Naive B cell (primary cell): ENCODE measurements around the gene NRIP2. TPM values are rescaled to one million over a fixed set of nuclear protein-coding genes. Genes with fewer than 3 reads are reported as not detected.

ENCODE experiments used
- ATAC-seq, 2 donors: fragments of 150-1000 bp; cut with Tn5 transposase; 2 replicates each; pipeline ENCODE4 v1.10.0; 2021; ENCODE audit warnings: low read depth in 2 of 2, mild to moderate bottlenecking in 2 of 2, moderate library complexity in 2 of 2
- DNase-seq: peaks from one replicate; pipeline ENCODE4 v3.0.0; 2022
- H3K27ac Mint-ChIP-seq, 6 donors: one replicate each; pipeline ENCODE4 v1.8.0; 2020 to 2022; ENCODE audit warnings: mild to moderate bottlenecking in 6 of 6, mixed read lengths in 6 of 6, moderate library complexity in 5 of 6, inconsistent platforms in 2 of 6
- H3K27me3 Mint-ChIP-seq, 3 donors: one replicate each; pipeline ENCODE4 v1.8.0; 2021 to 2022; ENCODE audit warnings: mixed read lengths in 3 of 3, mild to moderate bottlenecking in 1 of 3
- H3K36me3 Mint-ChIP-seq, 2 donors: one replicate each; pipeline ENCODE4 v1.8.0; 2020 to 2022; ENCODE audit warnings: mixed read lengths in 2 of 2, inconsistent platforms in 1 of 2, mild to moderate bottlenecking in 1 of 2
- H3K4me1 Mint-ChIP-seq, 3 donors: one replicate each; pipeline ENCODE4 v1.8.0; 2020 to 2022; ENCODE audit warnings: mixed read lengths in 3 of 3, inconsistent platforms in 1 of 3, mild to moderate bottlenecking in 1 of 3, moderate library complexity in 1 of 3
- H3K4me3 Mint-ChIP-seq, 8 donors: one replicate each; pipeline ENCODE4 v1.8.0; 2020 to 2022; ENCODE audit warnings: mild to moderate bottlenecking in 8 of 8, mixed read lengths in 8 of 8, moderate library complexity in 8 of 8, inconsistent platforms in 2 of 8
- H3K9me3 Mint-ChIP-seq, 7 donors: one replicate each; pipeline ENCODE4 v1.8.0; 2020 to 2022; ENCODE audit warnings: mixed read lengths in 7 of 7, mild to moderate bottlenecking in 5 of 7, inconsistent platforms in 2 of 7, moderate library complexity in 1 of 7
- polyA plus RNA-seq, 6 donors: library from polyadenylated mRNA; unstranded; fragments of 300-500 nt; fragmentation: Illumina TruSeq; gene quantifications; one replicate each; pipeline ENCODE4 v1.2.3, GENCODE V29; 2021; ENCODE audit warnings: low read depth in 6 of 6

NRIP2 gene
- polyA plus RNA-seq, 6 donors from 2014 or later, result 0.47 to 1.9 (median 1.1) TPM

GRCh38 chr12:2795291-2796186, 39.3 kb downstream of the NRIP2 start:
- ATAC-seq, result peak; percentile 63 to 67
- peak; percentile 75 for DNase-seq
- Mint-ChIP-seq H3K36me3 (peaks cover 0 to 8% of the 10 kb centered on the region in 2 donors), H3K4me1 (peaks cover 21 to 27% (median 21%) of the 10 kb centered on the region in 3 donors), H3K4me3 (peak overlapping the region; percentile 81 to 98 (median 94)), H3K27me3 (no peaks in the 10 kb centered on the region), H3K9me3 (no peaks in the 10 kb centered on the region), H3K27ac (peak overlapping the region in 5 of 6 donors; percentile 77 to 89 (median 83))

- peaks cover 21 to 27% (median 21%) of the 10 kb centered on the region in 3 donors for H3K4me1 Mint-ChIP-seq
- peaks cover 0 to 8% of the 10 kb centered on the region in 2 donors for H3K36me3 Mint-ChIP-seq
- DNase-seq (peak; percentile 85), ATAC-seq (peak; percentile 87)
- H3K27ac Mint-ChIP-seq, result peak within 1 kb of the TSS; percentile 61 to 89 (median 82)
- no peaks in the 10 kb centered on the region for H3K9me3 Mint-ChIP-seq
- H3K4me3 Mint-ChIP-seq, result peak within 1 kb of the TSS; percentile 86 to 98 (median 94)
- H3K27me3 Mint-ChIP-seq, result no peaks in the 10 kb centered on the region
Measured at GRCh38 chr12:2794736-2795289, 40.0 kb downstream of the NRIP2 start, which contains the start of gene FKBP4. FKBP4 (plus strand) TSS chr12:2794970; CDS start chr12:2795140, 170 bp downstream.

GRCh38 chr12:2794191-2794735, 40.6 kb downstream of the NRIP2 start:
- peaks cover 0 to under 1% (median 0%) of the 10 kb centered on the region in 7 donors for H3K9me3 Mint-ChIP-seq
- peak overlapping the region; percentile 83 to 93 (median 89) for H3K4me3 Mint-ChIP-seq
- H3K27ac Mint-ChIP-seq, result peak overlapping the region in 3 of 6 donors; percentile 66 to 76 (median 67)
- DNase-seq (peak; percentile 25), ATAC-seq (peak in 1 of 2 donors; percentile 4)
- peaks cover 21 to 27% (median 21%) of the 10 kb centered on the region in 3 donors for H3K4me1 Mint-ChIP-seq
- no peaks in the 10 kb centered on the region for H3K27me3 Mint-ChIP-seq
- H3K36me3 Mint-ChIP-seq, result peaks cover 0 to 8% of the 10 kb centered on the region in 2 donors

GRCh38 chr12:2793561-2793960, 41.3 kb downstream of the NRIP2 start:
- peak overlapping the region; percentile 73 to 93 (median 89) for H3K4me3 Mint-ChIP-seq
- DNase-seq (no peak), ATAC-seq (no peak)
- H3K4me1 Mint-ChIP-seq, result peaks cover 21 to 23% (median 21%) of the 10 kb centered on the region in 3 donors
- peak overlapping the region in 2 of 6 donors; percentile 20 to 67 for H3K27ac Mint-ChIP-seq
- no peaks in the 10 kb centered on the region for H3K27me3 Mint-ChIP-seq
- peaks cover 0 to 5% of the 10 kb centered on the region in 2 donors for H3K36me3 Mint-ChIP-seq
- H3K9me3 Mint-ChIP-seq, result peaks cover 0 to 1% (median 0%) of the 10 kb centered on the region in 7 donors

DNA sequence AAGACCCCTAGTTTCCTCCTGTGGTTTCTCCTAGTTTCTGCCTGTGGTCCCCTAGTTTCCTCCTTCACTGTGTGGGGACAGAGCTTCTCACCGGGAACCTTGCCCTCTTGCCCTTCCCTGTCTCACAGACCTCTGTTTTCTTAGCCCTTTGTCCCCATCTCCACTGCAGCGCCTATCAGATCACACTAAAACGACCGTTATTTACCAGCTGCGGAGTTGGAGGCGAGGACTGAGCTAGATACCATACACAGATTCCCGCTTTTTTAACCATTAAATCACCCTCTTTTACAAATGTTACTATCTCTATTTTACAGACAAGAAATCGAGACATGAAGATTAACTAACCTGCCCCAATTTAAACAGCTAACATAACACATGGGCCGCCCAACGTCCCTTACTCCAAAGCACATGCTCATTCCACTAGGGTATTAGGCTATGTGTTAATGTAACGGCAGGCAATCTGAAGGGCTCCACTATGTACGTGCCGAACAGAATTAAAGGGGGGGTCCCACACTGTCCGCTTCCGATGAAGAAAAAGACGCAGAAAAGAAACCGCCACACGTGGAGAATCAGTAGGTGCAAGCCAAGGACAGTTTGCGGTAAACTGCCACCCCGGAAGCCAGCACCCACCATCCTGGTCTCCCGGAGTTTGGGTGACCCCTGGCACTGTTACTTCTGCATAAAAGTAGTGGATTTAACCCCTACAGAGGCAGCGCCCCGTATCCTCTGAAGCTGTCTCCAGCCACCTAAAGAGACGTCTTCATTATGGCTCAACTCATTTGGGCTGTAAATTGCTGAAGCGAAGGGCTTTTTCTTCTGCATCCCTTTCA, 41.9 kb downstream of the NRIP2 start:
- H3K9me3 Mint-ChIP-seq, result peaks cover 0 to 1% (median 0%) of the 10 kb centered on the region in 7 donors
- no peaks in the 10 kb centered on the region for H3K27me3 Mint-ChIP-seq
- H3K4me1 Mint-ChIP-seq, result peaks cover 20 to 21% (median 21%) of the 10 kb centered on the region in 3 donors
- DNase-seq (no peak), ATAC-seq (no peak)
- peak overlapping the region; percentile 38 to 93 (median 84) for H3K4me3 Mint-ChIP-seq
- H3K27ac Mint-ChIP-seq, result peak overlapping the region in 1 of 6 donors; percentile 76
- H3K36me3 Mint-ChIP-seq, result no peaks in the 10 kb centered on the region

- H3K4me1 Mint-ChIP-seq, result peaks cover 2 to 6% (median 6%) of the 10 kb centered on the region in 3 donors
- peaks cover 0 to 1% (median 0%) of the 10 kb centered on the region in 7 donors for H3K9me3 Mint-ChIP-seq
- H3K27ac Mint-ChIP-seq, result no peak overlapping the region
- H3K27me3 Mint-ChIP-seq, result no peaks in the 10 kb centered on the region
- H3K36me3 Mint-ChIP-seq, result no peaks in the 10 kb centered on the region
- DNase-seq (no peak), ATAC-seq (no peak)
- no peak overlapping the region for H3K4me3 Mint-ChIP-seq
Measured at GRCh38 chr12:2791089-2791488, 43.7 kb downstream of the NRIP2 start.

DNA sequence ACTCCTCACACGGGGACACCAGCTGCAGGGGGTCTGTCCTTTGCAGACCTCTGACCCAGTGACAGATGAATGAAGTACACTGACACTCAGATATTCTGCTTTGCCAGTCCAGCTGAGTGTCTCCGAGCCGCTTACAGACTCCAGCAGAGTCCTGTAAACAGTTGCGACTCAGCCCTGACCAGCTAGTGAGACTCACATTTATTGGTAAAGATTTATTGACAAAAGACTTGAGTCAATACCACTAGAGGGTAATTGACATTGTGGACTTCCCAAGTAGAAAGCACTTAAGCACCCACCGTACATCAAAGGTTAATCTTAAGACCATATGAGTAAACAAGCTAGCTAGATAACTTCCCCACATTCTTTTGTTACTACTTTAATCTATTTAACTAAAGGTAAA, 49.8 kb downstream of the NRIP2 start:
- ATAC-seq (no peak), DNase-seq (no peak)
- no peaks in the 10 kb centered on the region for H3K36me3 Mint-ChIP-seq
- H3K27me3 Mint-ChIP-seq, result peaks cover 15 to 23% (median 16%) of the 10 kb centered on the region in 3 donors
- peaks cover 0 to 1% (median 0%) of the 10 kb centered on the region in 7 donors for H3K9me3 Mint-ChIP-seq
- H3K4me3 Mint-ChIP-seq, result no peak overlapping the region
- H3K4me1 Mint-ChIP-seq, result peaks cover 9 to 16% (median 14%) of the 10 kb centered on the region in 3 donors
- H3K27ac Mint-ChIP-seq, result no peak overlapping the region

- Mint-ChIP-seq H3K4me3 (peak overlapping the region; percentile 68 to 91 (median 86)), H3K27me3 (peaks cover 15 to 23% (median 16%) of the 10 kb centered on the region in 3 donors), H3K9me3 (no peaks in the 10 kb centered on the region), H3K4me1 (peaks cover 12 to 16% (median 14%) of the 10 kb centered on the region in 3 donors), H3K36me3 (no peaks in the 10 kb centered on the region), H3K27ac (peak overlapping the region in 2 of 6 donors; percentile 44 to 49)
- ATAC-seq, result peak; percentile 72 to 80
- peak; percentile 35 for DNase-seq
Measured at GRCh38 chr12:2783936-2784600, 50.8 kb downstream of the NRIP2 start.

DNA sequence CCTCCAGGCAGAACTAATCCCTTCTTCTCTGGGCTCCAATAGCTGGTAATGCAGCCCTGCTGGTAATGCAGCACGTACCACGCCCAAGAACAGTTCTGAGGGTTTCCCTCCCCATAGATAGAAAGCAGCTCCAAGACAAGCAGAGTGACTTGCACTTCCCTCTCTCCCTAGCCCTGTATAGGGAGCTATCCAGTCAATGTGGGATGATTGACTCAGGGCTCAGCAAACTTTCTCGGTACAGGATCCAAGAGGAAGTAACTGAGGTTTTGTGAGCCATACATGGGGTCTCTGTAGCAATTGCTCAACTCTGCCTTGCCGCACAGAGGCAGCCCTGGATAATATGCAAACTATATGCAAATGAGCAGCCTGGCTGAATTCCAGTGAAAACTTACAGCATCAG, 55.6 kb downstream of the NRIP2 start:
- no peaks in the 10 kb centered on the region for H3K36me3 Mint-ChIP-seq
- DNase-seq, result no peak

DNA sequence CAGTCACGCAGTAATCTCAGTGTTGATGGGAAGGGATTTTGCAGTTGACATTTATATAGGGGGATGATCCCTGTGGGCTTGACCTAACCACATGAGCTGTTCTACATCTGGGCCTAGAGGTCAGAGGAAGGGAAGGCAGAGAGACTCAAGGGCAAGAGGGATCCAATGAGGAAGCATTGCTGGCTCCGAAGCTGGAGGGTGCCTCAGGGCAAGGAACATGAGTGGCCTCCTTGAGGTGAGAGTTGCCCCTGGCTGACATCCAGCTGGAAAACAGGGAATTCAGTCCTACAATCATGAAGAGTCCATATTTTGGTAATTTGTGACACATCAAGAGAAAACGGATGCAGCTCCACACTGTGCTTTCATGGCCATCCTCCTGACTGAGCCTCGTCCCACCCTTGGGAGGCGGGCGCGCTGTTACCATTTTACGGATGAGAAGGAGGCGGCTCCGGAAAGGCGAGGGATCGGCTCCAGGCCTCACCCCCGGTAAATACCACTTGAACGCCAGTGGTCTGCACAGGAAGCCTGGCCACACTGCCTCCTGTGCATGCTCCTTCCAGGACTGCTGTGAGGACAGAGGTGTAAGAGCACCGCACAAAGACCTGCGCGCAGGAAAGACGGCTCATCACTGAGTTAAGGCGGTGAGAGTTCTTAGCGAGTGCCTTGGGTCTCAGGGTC, 58.6 kb downstream of the NRIP2 start:
- Mint-ChIP-seq H3K27ac (no peak overlapping the region), H3K9me3 (no peaks in the 10 kb centered on the region), H3K27me3 (peaks cover 0 to 22% (median 9%) of the 10 kb centered on the region in 3 donors), H3K36me3 (no peaks in the 10 kb centered on the region), H3K4me3 (no peak overlapping the region), H3K4me1 (peaks cover 0 to 6% (median 0%) of the 10 kb centered on the region in 3 donors)
- DNase-seq (no peak), ATAC-seq (no peak)

More for the DNA sequence above, 55.6 kb downstream of the NRIP2 start:
- no peak for ATAC-seq
- H3K4me1 Mint-ChIP-seq, result peaks cover 10 to 13% (median 12%) of the 10 kb centered on the region in 3 donors
- H3K9me3 Mint-ChIP-seq, result no peaks in the 10 kb centered on the region
- no peak overlapping the region for H3K27ac Mint-ChIP-seq
- H3K27me3 Mint-ChIP-seq, result peaks cover 12 to 29% (median 22%) of the 10 kb centered on the region in 3 donors
- no peak overlapping the region for H3K4me3 Mint-ChIP-seq

DNA sequence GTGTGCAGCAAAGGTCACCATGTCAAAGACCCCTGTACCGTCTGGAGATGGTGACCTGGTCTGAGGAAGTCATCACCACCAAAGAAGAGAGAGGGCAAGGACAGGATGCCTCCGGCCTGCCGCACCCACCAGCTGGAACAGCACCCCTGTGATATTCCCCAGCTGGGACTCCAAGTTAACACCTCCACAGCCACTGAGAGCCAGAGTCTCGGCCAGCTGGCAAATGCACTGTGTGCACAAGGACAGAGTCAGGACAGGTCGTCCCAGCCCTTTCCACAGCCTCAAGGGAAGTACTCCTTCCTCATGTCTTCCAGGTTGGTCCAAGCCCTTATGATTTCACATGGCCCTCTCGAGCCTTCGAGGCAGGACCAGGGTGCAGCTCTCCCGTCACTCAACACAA, 59.4 kb downstream of the NRIP2 start:
- H3K27me3 Mint-ChIP-seq, result peaks cover 0 to 22% (median 9%) of the 10 kb centered on the region in 3 donors
- no peak for DNase-seq
- no peak overlapping the region for H3K27ac Mint-ChIP-seq
- H3K9me3 Mint-ChIP-seq, result peaks cover 0 to 4% (median 2%) of the 10 kb centered on the region in 7 donors
- ATAC-seq, result no peak
- peaks cover 0 to 4% of the 10 kb centered on the region in 2 donors for H3K36me3 Mint-ChIP-seq
- peaks cover 0 to 6% (median 0%) of the 10 kb centered on the region in 3 donors for H3K4me1 Mint-ChIP-seq
- no peak overlapping the region for H3K4me3 Mint-ChIP-seq
